PC-9 (cell line): ENCODE measurements around the gene IGLL5.
"Not testable (repeated sequence)": the region's sequence is repeated elsewhere in the genome, so short reads cannot be mapped to it uniquely, and the experiment has no call there.

Source experiments
- EZH2 ChIP-seq: fragments of 200-600 bp; sonication (generic); IDR thresholded peaks from 2 replicates; pipeline ENCODE4 v1.8.0; 2017; ENCODE audit warnings: antibody characterized with exemption, low read depth
- TF ChIP-seq, protein P1 (sequence below): fragments of 200-600 bp; sonication (generic); conservative IDR thresholded peaks from 2 replicates; pipeline ENCODE4 v1.6.1; 2017; ENCODE audit warnings: mixed run types, antibody characterized with exemption, mild to moderate bottlenecking, moderate library complexity

DNA sequence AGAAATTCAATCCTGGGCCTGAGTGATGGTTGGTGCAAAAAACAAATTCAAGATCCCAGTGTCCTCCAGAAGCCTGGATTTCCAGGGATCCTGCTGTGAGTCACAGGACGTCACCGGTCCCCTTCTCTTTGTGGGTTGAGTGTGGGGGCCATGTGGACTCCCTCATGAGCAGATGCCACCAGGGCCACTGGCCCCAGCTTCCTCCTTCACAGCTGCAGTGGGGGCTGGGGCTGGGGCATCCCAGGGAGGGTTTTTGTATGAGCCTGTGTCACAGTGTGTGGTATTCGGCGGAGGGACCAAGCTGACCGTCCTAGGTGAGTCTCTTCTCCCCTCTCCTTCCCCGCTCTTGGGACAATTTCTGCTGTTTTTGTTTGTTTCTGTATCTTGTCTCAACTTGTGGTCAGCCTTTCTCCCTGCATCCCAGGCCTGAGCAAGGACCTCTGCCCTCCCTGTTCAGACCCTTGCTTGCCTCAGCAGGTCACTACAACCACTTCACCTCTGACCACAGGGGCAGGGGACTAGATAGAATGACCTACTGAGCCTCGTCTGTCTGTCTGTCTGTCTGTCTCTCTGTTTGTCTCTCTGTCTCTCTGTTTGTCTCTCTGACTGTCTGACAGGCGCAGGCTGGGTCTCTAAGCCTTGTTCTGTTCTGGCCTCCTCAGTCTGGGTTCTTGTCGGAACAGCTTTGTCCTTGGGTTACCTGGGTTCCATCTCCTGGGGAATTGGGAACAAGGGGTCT is 11.9 kb downstream of the IGLL5 start:
- TF ChIP-seq, protein P1, sequence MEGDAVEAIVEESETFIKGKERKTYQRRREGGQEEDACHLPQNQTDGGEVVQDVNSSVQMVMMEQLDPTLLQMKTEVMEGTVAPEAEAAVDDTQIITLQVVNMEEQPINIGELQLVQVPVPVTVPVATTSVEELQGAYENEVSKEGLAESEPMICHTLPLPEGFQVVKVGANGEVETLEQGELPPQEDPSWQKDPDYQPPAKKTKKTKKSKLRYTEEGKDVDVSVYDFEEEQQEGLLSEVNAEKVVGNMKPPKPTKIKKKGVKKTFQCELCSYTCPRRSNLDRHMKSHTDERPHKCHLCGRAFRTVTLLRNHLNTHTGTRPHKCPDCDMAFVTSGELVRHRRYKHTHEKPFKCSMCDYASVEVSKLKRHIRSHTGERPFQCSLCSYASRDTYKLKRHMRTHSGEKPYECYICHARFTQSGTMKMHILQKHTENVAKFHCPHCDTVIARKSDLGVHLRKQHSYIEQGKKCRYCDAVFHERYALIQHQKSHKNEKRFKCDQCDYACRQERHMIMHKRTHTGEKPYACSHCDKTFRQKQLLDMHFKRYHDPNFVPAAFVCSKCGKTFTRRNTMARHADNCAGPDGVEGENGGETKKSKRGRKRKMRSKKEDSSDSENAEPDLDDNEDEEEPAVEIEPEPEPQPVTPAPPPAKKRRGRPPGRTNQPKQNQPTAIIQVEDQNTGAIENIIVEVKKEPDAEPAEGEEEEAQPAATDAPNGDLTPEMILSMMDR, result not testable (repeated sequence)
- TF ChIP-seq EZH2, result not testable (repeated sequence)
